ENCODE data around the gene RCAN3.

Gene RCAN3

DNA sequence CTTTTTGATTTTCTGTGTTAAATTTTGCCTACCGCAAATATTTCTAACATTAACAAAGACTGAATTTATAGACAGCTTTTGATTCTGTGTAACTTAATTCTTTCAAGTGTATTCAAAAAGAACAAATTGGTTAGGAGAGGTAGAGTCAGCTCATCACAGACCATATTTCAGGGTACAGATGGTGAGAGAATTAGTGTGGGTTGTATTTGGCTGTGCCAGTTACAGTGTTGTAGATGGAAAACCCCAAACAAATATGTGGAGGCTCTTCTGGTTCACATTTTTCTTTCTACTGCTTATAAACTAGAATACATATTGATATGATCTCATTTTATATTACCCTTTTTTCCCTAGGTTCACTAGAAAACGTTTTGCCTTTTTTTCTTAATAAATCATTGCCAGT, 11.1 kb downstream of the RCAN3 start (continued):
- TF ChIP-seq ZFP30 (CRISPR knock-in tag; IDR thresholded peaks at IDR 0.05) (no peak), TCF4 (CRISPR knock-in tag; IDR thresholded peaks at IDR 0.05; ENCODE audit: borderline replicate concordance) (no peak), RARB (CRISPR knock-in tag; IDR thresholded peaks at IDR 0.05) (no peak), ARNTL (CRISPR knock-in tag; IDR thresholded peaks at IDR 0.05; ENCODE audit: borderline replicate concordance, low read depth) (no peak), ZC3H10 (CRISPR knock-in tag; IDR thresholded peaks at IDR 0.05) (no peak), GLIS3 (CRISPR knock-in tag; IDR thresholded peaks at IDR 0.05) (no peak), ZNF8 (CRISPR knock-in tag; IDR thresholded peaks at IDR 0.05) (no peak), ZNF70 (CRISPR knock-in tag; IDR thresholded peaks at IDR 0.05) (no peak), CSDC2 (CRISPR knock-in tag; IDR thresholded peaks at IDR 0.05) (no peak), BACH2 (CRISPR knock-in tag; IDR thresholded peaks at IDR 0.05; ENCODE audit: borderline replicate concordance) (no peak), ESRRG (CRISPR knock-in tag; IDR thresholded peaks at IDR 0.05) (no peak)
- TF ChIP-seq, protein P1, sequence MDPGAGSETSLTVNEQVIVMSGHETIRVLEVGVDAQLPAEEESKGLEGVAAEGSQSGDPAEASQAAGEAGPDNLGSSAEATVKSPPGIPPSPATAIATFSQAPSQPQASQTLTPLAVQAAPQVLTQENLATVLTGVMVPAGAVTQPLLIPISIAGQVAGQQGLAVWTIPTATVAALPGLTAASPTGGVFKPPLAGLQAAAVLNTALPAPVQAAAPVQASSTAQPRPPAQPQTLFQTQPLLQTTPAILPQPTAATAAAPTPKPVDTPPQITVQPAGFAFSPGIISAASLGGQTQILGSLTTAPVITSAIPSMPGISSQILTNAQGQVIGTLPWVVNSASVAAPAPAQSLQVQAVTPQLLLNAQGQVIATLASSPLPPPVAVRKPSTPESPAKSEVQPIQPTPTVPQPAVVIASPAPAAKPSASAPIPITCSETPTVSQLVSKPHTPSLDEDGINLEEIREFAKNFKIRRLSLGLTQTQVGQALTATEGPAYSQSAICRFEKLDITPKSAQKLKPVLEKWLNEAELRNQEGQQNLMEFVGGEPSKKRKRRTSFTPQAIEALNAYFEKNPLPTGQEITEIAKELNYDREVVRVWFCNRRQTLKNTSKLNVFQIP (CRISPR knock-in tag; IDR thresholded peaks at IDR 0.05; ENCODE audit: borderline replicate concordance, low read depth), result no peak
- TF ChIP-seq, protein P2, sequence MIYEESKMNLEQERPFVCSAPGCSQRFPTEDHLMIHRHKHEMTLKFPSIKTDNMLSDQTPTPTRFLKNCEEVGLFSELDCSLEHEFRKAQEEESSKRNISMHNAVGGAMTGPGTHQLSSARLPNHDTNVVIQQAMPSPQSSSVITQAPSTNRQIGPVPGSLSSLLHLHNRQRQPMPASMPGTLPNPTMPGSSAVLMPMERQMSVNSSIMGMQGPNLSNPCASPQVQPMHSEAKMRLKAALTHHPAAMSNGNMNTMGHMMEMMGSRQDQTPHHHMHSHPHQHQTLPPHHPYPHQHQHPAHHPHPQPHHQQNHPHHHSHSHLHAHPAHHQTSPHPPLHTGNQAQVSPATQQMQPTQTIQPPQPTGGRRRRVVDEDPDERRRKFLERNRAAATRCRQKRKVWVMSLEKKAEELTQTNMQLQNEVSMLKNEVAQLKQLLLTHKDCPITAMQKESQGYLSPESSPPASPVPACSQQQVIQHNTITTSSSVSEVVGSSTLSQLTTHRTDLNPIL (CRISPR knock-in tag; IDR thresholded peaks at IDR 0.05; ENCODE audit: low read depth), result no peak

DNA sequence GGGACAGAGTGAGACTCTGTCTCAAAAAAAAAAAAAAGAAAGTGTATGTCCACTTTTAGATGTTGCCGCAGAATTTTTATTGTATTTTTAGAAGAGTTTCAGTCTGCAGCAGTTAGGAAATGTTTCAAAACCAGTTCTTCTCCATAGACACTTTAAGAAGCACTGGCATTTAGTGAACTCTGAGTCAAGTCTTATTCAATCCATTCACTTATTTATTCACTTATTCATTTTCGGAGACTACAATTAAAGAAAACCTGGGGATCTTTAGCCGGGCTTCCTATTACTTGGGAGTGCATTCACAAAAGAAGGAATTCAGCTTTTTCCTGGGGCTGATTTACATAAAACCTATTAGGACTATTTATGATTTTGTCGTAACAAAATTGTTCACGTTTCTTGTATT, 12.3 kb downstream of the RCAN3 start:
- ATAC-seq, result no peak

DNA sequence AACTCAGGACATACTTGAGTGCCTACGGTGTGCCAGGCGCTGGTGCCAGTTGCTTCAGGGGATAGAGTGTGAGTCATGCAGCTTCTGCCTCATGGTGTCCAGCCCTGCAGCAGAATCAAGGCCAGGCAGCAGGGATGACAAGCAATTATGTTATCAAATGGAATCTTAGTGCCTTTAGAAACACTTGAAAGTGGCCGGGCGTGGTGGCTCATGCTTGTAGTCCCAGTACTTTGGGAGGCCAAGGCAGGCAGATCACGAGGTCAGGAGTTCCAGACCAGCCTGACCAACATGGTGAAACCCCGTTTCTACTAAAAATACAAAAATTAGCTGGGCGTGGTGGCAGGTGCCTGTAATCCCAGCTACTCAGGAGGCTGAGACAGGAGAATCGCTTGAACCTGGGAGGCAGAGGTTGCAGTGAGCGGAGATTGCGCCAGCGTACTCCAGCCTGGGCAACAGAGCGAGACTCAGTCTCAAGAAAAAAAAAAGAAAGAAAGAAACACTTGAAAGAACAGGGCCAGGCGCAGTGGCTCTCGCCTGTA, 13.1 kb downstream of the RCAN3 start:
- ATAC-seq, result peak; percentile 95

More for the DNA sequence above, 12.3 kb downstream of the RCAN3 start:
- TF ChIP-seq ARNTL (CRISPR knock-in tag; IDR thresholded peaks at IDR 0.05; ENCODE audit: borderline replicate concordance, low read depth) (no peak), ESRRG (CRISPR knock-in tag; IDR thresholded peaks at IDR 0.05) (no peak), TCF4 (CRISPR knock-in tag; IDR thresholded peaks at IDR 0.05; ENCODE audit: borderline replicate concordance) (no peak), BACH2 (CRISPR knock-in tag; IDR thresholded peaks at IDR 0.05; ENCODE audit: borderline replicate concordance) (no peak), ZNF8 (CRISPR knock-in tag; IDR thresholded peaks at IDR 0.05) (no peak), CSDC2 (CRISPR knock-in tag; IDR thresholded peaks at IDR 0.05) (no peak), RARB (CRISPR knock-in tag; IDR thresholded peaks at IDR 0.05) (no peak), ZC3H10 (CRISPR knock-in tag; IDR thresholded peaks at IDR 0.05) (no peak), ZNF565 (CRISPR knock-in tag; conservative IDR thresholded peaks at IDR 0.05; ENCODE audit: low read depth) (no peak), OSR1 (CRISPR knock-in tag; IDR thresholded peaks at IDR 0.05) (no peak), ISL1 (CRISPR knock-in tag; IDR thresholded peaks at IDR 0.05) (no peak), TOX (CRISPR knock-in tag; IDR thresholded peaks at IDR 0.05; ENCODE audit: borderline replicate concordance) (no peak), SNAI2 (CRISPR knock-in tag; IDR thresholded peaks at IDR 0.05) (no peak)
- TF ChIP-seq, protein P3, sequence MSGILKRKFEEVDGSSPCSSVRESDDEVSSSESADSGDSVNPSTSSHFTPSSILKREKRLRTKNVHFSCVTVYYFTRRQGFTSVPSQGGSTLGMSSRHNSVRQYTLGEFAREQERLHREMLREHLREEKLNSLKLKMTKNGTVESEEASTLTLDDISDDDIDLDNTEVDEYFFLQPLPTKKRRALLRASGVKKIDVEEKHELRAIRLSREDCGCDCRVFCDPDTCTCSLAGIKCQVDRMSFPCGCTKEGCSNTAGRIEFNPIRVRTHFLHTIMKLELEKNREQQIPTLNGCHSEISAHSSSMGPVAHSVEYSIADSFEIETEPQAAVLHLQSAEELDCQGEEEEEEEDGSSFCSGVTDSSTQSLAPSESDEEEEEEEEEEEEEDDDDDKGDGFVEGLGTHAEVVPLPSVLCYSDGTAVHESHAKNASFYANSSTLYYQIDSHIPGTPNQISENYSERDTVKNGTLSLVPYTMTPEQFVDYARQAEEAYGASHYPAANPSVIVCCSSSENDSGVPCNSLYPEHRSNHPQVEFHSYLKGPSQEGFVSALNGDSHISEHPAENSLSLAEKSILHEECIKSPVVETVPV (CRISPR knock-in tag; IDR thresholded peaks at IDR 0.05), result no peak
- TF ChIP-seq, protein P1 (CRISPR knock-in tag; IDR thresholded peaks at IDR 0.05; ENCODE audit: borderline replicate concordance, low read depth), result no peak
- TF ChIP-seq, protein P4, sequence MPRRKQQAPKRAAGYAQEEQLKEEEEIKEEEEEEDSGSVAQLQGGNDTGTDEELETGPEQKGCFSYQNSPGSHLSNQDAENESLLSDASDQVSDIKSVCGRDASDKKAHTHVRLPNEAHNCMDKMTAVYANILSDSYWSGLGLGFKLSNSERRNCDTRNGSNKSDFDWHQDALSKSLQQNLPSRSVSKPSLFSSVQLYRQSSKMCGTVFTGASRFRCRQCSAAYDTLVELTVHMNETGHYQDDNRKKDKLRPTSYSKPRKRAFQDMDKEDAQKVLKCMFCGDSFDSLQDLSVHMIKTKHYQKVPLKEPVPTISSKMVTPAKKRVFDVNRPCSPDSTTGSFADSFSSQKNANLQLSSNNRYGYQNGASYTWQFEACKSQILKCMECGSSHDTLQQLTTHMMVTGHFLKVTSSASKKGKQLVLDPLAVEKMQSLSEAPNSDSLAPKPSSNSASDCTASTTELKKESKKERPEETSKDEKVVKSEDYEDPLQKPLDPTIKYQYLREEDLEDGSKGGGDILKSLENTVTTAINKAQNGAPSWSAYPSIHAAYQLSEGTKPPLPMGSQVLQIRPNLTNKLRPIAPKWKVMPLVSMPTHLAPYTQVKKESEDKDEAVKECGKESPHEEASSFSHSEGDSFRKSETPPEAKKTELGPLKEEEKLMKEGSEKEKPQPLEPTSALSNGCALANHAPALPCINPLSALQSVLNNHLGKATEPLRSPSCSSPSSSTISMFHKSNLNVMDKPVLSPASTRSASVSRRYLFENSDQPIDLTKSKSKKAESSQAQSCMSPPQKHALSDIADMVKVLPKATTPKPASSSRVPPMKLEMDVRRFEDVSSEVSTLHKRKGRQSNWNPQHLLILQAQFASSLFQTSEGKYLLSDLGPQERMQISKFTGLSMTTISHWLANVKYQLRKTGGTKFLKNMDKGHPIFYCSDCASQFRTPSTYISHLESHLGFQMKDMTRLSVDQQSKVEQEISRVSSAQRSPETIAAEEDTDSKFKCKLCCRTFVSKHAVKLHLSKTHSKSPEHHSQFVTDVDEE (CRISPR knock-in tag; IDR thresholded peaks at IDR 0.05), result no peak
